ENCODE measurements around the gene COL4A1.

GRCh38 chr13:110326263-110326904 lies 19.4 kb upstream of the COL4A1 start:
- TF ChIP-seq CTCF (IDR thresholded peaks at IDR 0.05), result no peak
- no peak for TF ChIP-seq FOXS1 (CRISPR knock-in tag; IDR thresholded peaks at IDR 0.05)
- no peak for TF ChIP-seq EHMT2 (IDR thresholded peaks at IDR 0.05; ENCODE audit: low read depth)
- TF ChIP-seq MAFK (IDR thresholded peaks at IDR 0.05; ENCODE audit: partially characterized antibody), result no peak
- TF ChIP-seq MAX (IDR thresholded peaks at IDR 0.05), result no peak
- TF ChIP-seq POLR2AphosphoS2 (conservative IDR thresholded peaks at IDR 0.05; ENCODE audit: low read length), result no peak
- TF ChIP-seq RCOR1 (IDR thresholded peaks at IDR 0.05; ENCODE audit: low read depth, low read length), result no peak
- TF ChIP-seq ZC3H11A (IDR thresholded peaks at IDR 0.05), result no peak
- no peak for TF ChIP-seq EP300 (IDR thresholded peaks at IDR 0.05)
- no peak for TF ChIP-seq CEBPB (IDR thresholded peaks at IDR 0.05)
- TF ChIP-seq SREBF2 (IDR thresholded peaks at IDR 0.05), result no peak
- TF ChIP-seq RFX5 (IDR thresholded peaks at IDR 0.05), result no peak

Data from A549 (cell line).